ENCODE measurements around the gene ST3GAL3.

The ST3GAL3 gene

GRCh38 chr1:43977376-43978263 is 270.3 kb downstream of the ST3GAL3 start:
- in situ Hi-C loops (cut with MboI; ENCODE audit: low sequenced_read_pairs): no loop called here

GRCh38 chr1:43978264-43978550 is 270.9 kb downstream of the ST3GAL3 start:
- in situ Hi-C loops (cut with MboI; ENCODE audit: low sequenced_read_pairs): no loop called here

GRCh38 chr1:43978551-43979260 is 271.4 kb downstream of the ST3GAL3 start, which contains the start of gene B4GALT2:
Gene B4GALT2, plus strand, starts transcription at chr1:43979210. Its CDS starts 1,951 bp downstream, at chr1:43981161.
- in situ Hi-C loops (cut with MboI; ENCODE audit: low sequenced_read_pairs): no loop called here

GRCh38 chr1:43979261-43979527 is 271.9 kb downstream of the ST3GAL3 start:
- in situ Hi-C loops (cut with MboI; ENCODE audit: low sequenced_read_pairs): no loop called here

GRCh38 chr1:43979528-43980254 is 272.4 kb downstream of the ST3GAL3 start:
- in situ Hi-C loops (cut with MboI; ENCODE audit: low sequenced_read_pairs): no loop called here

GRCh38 chr1:43980255-43981134 is 273.2 kb downstream of the ST3GAL3 start:
- in situ Hi-C loops (cut with MboI; ENCODE audit: low sequenced_read_pairs): no loop called here
